Duodenal mucosa (tissue), 2 donors: ENCODE measurements around the gene AFF3.

Source experiments
- H3K27ac ChIP-seq: one replicate; pipeline ENCODE4 v1.7.0; 2013; ENCODE audit warnings: low read depth, low read length
- H3K27me3 ChIP-seq, 2 donors: one replicate each; pipeline ENCODE4 v1.7.0; 2013; ENCODE audit warnings: low read length in 2 of 2, control low read depth in 1 of 2; ENCODE audit not compliant: insufficient read depth in 2 of 2, control insufficient read depth in 1 of 2
- H3K36me3 ChIP-seq, 2 donors: one replicate each; pipeline ENCODE4 v1.7.0; 2013; ENCODE audit warnings: low read length in 2 of 2, control low read depth in 1 of 2; ENCODE audit not compliant: insufficient read depth in 2 of 2, control insufficient read depth in 1 of 2
- H3K4me1 ChIP-seq, 2 donors: one replicate each; pipeline ENCODE4 v1.7.0; 2013; ENCODE audit warnings: low read length in 2 of 2, control low read depth in 1 of 2; ENCODE audit not compliant: insufficient read depth in 2 of 2, control insufficient read depth in 1 of 2
- H3K4me3 ChIP-seq, 2 donors: one replicate each; pipeline ENCODE4 v1.7.0; 2013; ENCODE audit warnings: low read length in 2 of 2, low read depth in 1 of 2
- H3K9ac ChIP-seq, 2 donors: one replicate each; pipeline ENCODE4 v1.7.0; 2013; ENCODE audit warnings: low read length in 2 of 2, low read depth in 1 of 2
- H3K9me3 ChIP-seq, 2 donors: one replicate each; pipeline ENCODE4 v1.7.0; 2013; ENCODE audit warnings: low read length in 2 of 2, control low read depth in 1 of 2; ENCODE audit not compliant: control insufficient read depth in 1 of 2

The AFF3 gene

DNA sequence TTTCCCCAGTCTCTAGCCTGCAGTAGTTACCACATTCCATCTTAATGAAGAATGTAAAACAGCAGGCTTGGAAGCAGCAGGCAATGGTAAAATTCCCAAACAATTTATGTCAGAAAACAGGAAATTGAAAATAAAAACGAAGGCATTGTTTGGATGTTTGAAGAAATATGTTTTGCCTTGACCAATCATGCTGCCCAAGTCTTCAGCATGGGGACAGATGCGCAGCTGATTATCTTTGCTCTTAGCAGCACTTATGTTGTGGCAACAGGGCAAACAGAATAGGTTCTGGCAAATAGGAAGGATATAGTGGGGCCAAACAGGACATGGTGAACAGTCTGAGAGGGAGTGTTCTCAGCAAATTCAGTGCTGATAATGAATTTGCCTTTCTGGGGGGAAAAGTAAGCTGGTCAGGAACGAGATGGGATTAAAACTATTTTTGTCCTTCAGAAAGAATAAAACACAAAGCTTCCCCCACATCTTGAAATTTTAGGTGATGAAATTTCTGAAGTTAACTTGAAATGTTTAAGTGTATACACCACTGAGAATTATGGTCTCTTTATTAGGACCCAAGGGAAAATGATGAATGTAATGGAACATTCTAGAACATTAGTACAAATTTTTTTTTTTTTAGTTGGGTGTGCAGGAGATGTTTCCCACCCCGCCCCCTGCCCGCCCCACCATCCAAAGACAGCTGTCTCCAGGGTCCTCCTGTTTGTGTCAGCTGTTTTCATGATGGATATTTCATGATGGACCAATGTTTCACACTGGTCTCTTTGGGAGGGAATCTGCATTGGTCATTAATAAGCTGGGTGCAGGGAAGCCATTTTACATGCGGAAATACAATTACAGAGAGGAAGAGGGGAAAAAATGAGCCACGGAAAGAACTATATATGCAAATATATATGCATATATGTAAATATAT, 413.0 kb downstream of the AFF3 start:
- no peak overlapping the region for H3K4me3 ChIP-seq
- no peaks in the 10 kb centered on the region for H3K27me3 ChIP-seq
- H3K36me3 ChIP-seq, result no peaks in the 10 kb centered on the region
- no peak overlapping the region for H3K27ac ChIP-seq
- H3K4me1 ChIP-seq, result no peaks in the 10 kb centered on the region
- no peak overlapping the region for H3K9ac ChIP-seq
- H3K9me3 ChIP-seq, result no peaks in the 10 kb centered on the region

DNA sequence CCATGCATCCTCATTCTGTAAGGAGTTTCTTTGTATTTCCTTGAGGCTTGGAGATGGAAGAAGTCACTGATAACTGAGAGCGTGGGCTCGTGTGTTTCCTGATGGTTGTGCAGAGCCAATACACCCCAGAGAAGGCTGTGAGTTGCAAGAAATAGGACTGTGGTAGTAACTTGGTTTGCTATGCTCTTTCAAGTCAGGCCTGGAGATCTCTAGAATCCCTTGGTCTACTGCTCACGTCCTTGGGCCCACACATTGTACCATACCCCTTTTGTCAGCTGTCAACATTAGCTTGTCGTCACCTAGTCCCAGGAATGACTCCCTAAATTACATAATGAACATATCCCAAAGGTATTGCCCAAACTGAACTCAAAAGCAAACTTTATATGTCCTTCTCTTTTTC, 414.2 kb downstream of the AFF3 start:
- no peak overlapping the region for H3K27ac ChIP-seq

DNA sequence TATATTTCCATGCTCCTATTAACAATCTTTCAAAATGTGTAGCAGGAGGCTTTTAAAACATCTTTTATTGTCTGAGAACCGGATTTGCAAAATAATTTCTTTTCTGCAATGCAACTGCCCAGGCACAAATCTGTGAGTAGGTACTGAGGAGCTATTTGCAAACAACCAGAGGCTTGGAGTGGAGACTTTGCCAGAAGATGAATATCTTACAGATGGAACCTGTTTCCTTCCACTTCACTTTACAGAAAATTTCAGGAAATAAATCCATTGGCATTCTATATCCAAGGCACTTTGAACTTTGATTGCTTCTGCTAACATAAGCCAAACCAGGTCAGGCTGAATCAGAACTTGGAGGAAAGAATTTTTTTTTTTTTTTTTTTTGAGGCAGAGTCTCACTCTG, 415.2 kb downstream of the AFF3 start:
- H3K27me3 ChIP-seq, result no peaks in the 10 kb centered on the region

More for the DNA sequence above, 414.2 kb downstream of the AFF3 start:
- no peaks in the 10 kb centered on the region for H3K27me3 ChIP-seq
- no peaks in the 10 kb centered on the region for H3K9me3 ChIP-seq
- H3K4me1 ChIP-seq, result no peaks in the 10 kb centered on the region
- H3K36me3 ChIP-seq, result no peaks in the 10 kb centered on the region
- no peak overlapping the region for H3K4me3 ChIP-seq
- H3K9ac ChIP-seq, result no peak overlapping the region

DNA sequence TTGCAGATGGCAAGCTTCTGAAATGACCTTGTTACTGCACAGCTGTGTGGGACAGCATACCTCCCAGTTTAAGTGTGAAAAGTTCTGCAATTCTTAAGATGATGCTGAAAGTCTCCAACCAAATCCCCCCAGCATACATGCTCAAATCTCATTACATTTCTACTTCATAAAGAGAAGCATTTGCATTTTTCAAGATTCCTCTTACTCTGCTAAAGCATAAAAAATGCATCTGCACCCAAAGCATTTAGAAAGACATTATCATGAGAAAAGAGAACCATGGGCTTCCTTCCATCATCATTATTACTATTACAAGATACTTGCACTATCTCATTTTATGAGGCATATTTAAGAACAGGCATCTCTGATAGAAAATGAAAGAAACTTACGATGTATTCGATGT, 415.7 kb downstream of the AFF3 start:
- no peak overlapping the region for H3K27ac ChIP-seq
- H3K36me3 ChIP-seq, result no peaks in the 10 kb centered on the region
- no peaks in the 10 kb centered on the region for H3K27me3 ChIP-seq
- no peak overlapping the region for H3K4me3 ChIP-seq
- H3K9me3 ChIP-seq, result no peaks in the 10 kb centered on the region
- no peak overlapping the region for H3K9ac ChIP-seq
- no peaks in the 10 kb centered on the region for H3K4me1 ChIP-seq

More for the DNA sequence above, 415.2 kb downstream of the AFF3 start:
- Histone ChIP-seq H3K4me3 (no peak overlapping the region), H3K27ac (no peak overlapping the region), H3K9me3 (no peaks in the 10 kb centered on the region), H3K4me1 (no peaks in the 10 kb centered on the region), H3K36me3 (no peaks in the 10 kb centered on the region), H3K9ac (no peak overlapping the region)

DNA sequence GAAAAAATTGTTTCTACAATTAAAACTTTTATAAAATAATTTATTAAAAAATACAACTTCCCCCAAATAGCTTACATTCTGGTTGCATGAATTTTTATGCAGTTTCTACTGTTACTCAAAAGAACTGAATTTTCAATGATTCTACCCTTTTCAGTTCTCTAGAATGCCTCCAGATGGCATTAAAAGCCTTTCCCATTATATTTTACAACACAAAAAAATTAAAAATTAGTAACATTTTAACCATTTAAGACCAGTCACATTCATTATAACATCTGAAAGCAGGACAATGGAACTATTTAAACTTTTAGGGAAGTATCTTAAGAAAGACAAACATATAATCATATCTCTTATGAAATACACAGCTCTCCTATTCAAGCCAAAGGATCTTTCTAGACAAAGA, 416.6 kb downstream of the AFF3 start:
- Histone ChIP-seq H3K36me3 (no peaks in the 10 kb centered on the region), H3K4me3 (no peak overlapping the region), H3K27ac (no peak overlapping the region), H3K4me1 (no peaks in the 10 kb centered on the region), H3K9ac (no peak overlapping the region), H3K27me3 (no peaks in the 10 kb centered on the region), H3K9me3 (no peaks in the 10 kb centered on the region)

DNA sequence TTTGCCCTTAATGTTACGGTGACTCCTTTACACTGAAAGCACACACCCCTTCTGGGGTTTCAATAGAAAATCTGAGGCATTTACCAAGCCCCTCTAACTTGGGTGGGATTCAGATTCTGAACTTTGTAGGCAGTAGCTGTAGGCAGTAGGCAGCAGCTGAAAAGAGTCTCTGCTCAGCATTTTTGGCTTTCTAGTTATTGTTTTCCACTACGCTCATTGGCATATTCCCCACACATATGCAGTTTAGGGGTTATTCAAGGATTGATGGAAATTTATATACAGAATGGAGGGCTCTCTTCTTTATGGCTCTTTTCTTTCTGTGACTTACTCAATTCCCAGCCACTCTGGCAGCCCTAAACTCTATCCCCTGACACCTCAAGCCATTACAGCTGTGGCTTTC, 419.9 kb downstream of the AFF3 start:
- Histone ChIP-seq H3K27ac (no peak overlapping the region), H3K36me3 (no peaks in the 10 kb centered on the region), H3K9ac (no peak overlapping the region), H3K9me3 (no peaks in the 10 kb centered on the region), H3K4me1 (no peaks in the 10 kb centered on the region), H3K4me3 (no peak overlapping the region), H3K27me3 (no peaks in the 10 kb centered on the region)

DNA sequence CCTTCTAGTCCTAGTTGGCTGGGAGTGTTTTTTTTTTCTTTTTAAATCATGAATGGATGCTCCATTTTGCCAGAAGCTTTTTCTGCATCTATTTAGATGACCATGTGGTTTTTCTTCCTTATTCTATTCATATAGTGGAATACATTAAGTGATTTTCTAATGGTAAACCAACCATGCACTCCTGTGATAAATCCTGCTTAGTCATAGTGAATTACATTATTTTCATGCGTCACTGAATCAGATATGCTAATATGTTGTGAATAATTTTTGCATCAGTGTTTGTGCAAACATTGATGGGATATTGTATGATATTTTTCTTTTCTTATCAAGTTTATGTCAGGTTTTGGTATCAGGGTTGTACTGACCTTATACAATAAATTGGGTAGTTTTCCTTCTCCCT, 423.3 kb downstream of the AFF3 start:
- H3K27ac ChIP-seq, result no peak overlapping the region
- no peaks in the 10 kb centered on the region for H3K27me3 ChIP-seq
- no peak overlapping the region for H3K4me3 ChIP-seq
- H3K4me1 ChIP-seq, result no peaks in the 10 kb centered on the region
- no peak overlapping the region for H3K9ac ChIP-seq
- no peaks in the 10 kb centered on the region for H3K9me3 ChIP-seq
- H3K36me3 ChIP-seq, result no peaks in the 10 kb centered on the region

DNA sequence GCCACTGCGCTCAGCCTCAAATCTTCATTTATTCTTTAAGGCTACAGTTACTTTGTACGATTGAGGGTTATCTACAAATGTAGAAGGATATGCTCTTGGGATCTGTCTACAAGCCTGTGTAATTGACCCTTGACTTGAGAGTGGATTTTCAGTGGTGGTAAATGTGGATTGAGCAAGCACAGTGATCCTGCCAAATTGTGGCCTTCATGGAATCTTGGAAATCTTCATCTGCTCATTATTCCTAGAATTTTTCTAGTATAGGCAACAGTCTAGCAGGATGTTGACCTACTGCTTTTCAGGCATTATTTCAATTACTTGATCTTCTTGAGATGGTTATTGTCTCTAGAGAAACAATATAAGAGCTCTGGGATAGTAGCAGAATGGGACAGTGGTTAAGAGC, 426.4 kb downstream of the AFF3 start:
- Histone ChIP-seq H3K27me3 (no peaks in the 10 kb centered on the region), H3K4me1 (no peaks in the 10 kb centered on the region), H3K36me3 (no peaks in the 10 kb centered on the region), H3K9ac (no peak overlapping the region), H3K4me3 (no peak overlapping the region), H3K27ac (no peak overlapping the region), H3K9me3 (no peaks in the 10 kb centered on the region)

DNA sequence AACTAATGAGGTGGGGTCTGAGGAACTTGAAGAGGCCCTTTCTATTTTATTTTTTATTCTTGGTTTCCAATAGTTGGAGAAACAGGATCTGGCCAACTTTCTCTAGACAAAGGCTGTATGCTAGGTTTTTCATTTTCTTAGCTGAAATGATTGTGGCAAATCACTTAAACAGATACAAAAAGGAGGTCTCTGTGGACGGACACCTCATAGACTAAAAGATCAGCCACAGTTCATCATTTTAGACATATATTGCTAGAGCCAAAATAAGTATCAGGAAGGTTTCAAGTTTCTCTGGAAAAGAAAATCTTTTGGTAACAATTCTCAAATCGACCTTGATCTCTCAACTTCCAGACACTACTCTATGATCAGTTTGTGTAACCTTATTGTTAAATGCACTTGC, 428.0 kb downstream of the AFF3 start:
- H3K36me3 ChIP-seq, result no peaks in the 10 kb centered on the region
- H3K4me3 ChIP-seq, result no peak overlapping the region
- H3K9ac ChIP-seq, result no peak overlapping the region
- H3K27ac ChIP-seq, result no peak overlapping the region
- no peaks in the 10 kb centered on the region for H3K9me3 ChIP-seq
- H3K4me1 ChIP-seq, result no peaks in the 10 kb centered on the region
- no peaks in the 10 kb centered on the region for H3K27me3 ChIP-seq

DNA sequence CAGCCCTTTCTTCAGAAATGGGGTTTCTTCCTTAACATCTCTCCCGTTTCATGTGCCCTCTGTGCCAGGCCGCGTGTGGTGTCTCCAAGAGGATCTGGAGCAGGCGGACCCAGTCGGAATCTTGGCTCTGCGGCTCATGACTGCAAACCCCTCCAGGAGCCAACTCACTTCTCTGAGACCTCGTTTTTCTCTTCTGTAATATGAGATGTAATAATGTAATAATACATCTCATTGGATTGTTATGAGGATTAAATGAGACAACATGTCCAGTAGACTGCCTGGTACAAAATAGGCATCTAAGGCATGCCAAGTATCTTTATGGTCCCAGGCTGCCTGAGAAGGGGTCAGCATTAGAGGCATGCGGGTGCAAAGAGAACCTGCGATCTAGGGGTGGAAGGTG, 431.2 kb downstream of the AFF3 start:
- no peaks in the 10 kb centered on the region for H3K36me3 ChIP-seq
- H3K9me3 ChIP-seq, result no peaks in the 10 kb centered on the region
- H3K27ac ChIP-seq, result no peak overlapping the region
- no peak overlapping the region for H3K4me3 ChIP-seq
- H3K9ac ChIP-seq, result no peak overlapping the region
- H3K4me1 ChIP-seq, result no peaks in the 10 kb centered on the region
- H3K27me3 ChIP-seq, result no peaks in the 10 kb centered on the region
